H9 (cell line): ENCODE measurements around the gene RBMS3. TPM values are rescaled to one million over a fixed set of nuclear protein-coding genes. Genes with fewer than 3 reads are reported as not detected.

Experiments
- DNase-seq: peaks from one replicate; pipeline ENCODE4 v3.0.0-alpha.2; 2017
- H2AFZ ChIP-seq: one replicate; pipeline ENCODE4 v1.6.1; 2013; ENCODE audit warnings: mild to moderate bottlenecking, low read length, control low read depth, moderate library complexity
- H2AK5ac ChIP-seq: 2 replicates; pipeline ENCODE4 v1.6.1; 2013; ENCODE audit warnings: low read length, control low read depth, mixed read lengths; ENCODE audit not compliant: insufficient read length
- H2BK120ac ChIP-seq: one replicate; pipeline ENCODE4 v1.6.1; 2013; ENCODE audit warnings: low read depth, mild to moderate bottlenecking, low read length, control low read depth, inconsistent platforms; ENCODE audit not compliant: poor library complexity, severe bottlenecking
- H2BK12ac ChIP-seq: 2 replicates; pipeline ENCODE4 v1.6.1; 2013; ENCODE audit warnings: low read length, control low read depth, mixed read lengths, low read depth; ENCODE audit not compliant: insufficient read length
- H2BK15ac ChIP-seq: 2 replicates; pipeline ENCODE4 v1.6.1; 2013; ENCODE audit warnings: low read depth, low read length, control low read depth
- H2BK20ac ChIP-seq: one replicate; pipeline ENCODE4 v1.6.1; 2013; ENCODE audit warnings: low read depth, mild to moderate bottlenecking, low read length, control low read depth, inconsistent platforms; ENCODE audit not compliant: poor library complexity, severe bottlenecking
- H2BK5ac ChIP-seq: 2 replicates; pipeline ENCODE4 v1.6.1; 2013; ENCODE audit warnings: low read length, control low read depth, mixed read lengths; ENCODE audit not compliant: insufficient read length
- H3K14ac ChIP-seq: 2 replicates; pipeline ENCODE4 v1.6.1; 2013; ENCODE audit warnings: low read length, control low read depth; ENCODE audit not compliant: insufficient read depth
- H3K18ac ChIP-seq: 2 replicates; pipeline ENCODE4 v1.6.1; 2013; ENCODE audit warnings: low read depth, mild to moderate bottlenecking, mixed read lengths, low read length, control low read depth; ENCODE audit not compliant: insufficient read length
- H3K23ac ChIP-seq: 2 replicates; pipeline ENCODE4 v1.6.1; 2013; ENCODE audit warnings: low read length, control low read depth, mixed read lengths, low read depth; ENCODE audit not compliant: insufficient read length
- H3K23me2 ChIP-seq: 2 replicates; pipeline ENCODE4 v1.6.1; 2013; ENCODE audit warnings: low read depth, mild to moderate bottlenecking, mixed read lengths, low read length, control low read depth; ENCODE audit not compliant: insufficient read length, poor library complexity, severe bottlenecking
- H3K27ac ChIP-seq: 2 replicates; pipeline ENCODE4 v1.5.1; 2013; ENCODE audit warnings: low read length, control low read depth, mixed read lengths, low read depth; ENCODE audit not compliant: insufficient read length
- H3K27me3 ChIP-seq: 2 replicates; pipeline ENCODE4 v1.6.1; 2013; ENCODE audit warnings: low read length, control low read depth, inconsistent platforms; ENCODE audit not compliant: insufficient read depth
- H3K4ac ChIP-seq: 2 replicates; pipeline ENCODE4 v1.6.1; 2013; ENCODE audit warnings: low read depth, mild to moderate bottlenecking, control low read depth, inconsistent platforms, low read length, moderate library complexity
- H3K4me1 ChIP-seq: 2 replicates; pipeline ENCODE4 v1.6.1; 2013; ENCODE audit warnings: low read length, control low read depth, inconsistent platforms; ENCODE audit not compliant: insufficient read depth
- H3K4me2 ChIP-seq: 2 replicates; pipeline ENCODE4 v1.6.1; 2013; ENCODE audit warnings: low read length, control low read depth, mixed read lengths; ENCODE audit not compliant: insufficient read length, insufficient read depth
- H3K56ac ChIP-seq: 2 replicates; pipeline ENCODE4 v1.6.1; 2013; ENCODE audit warnings: low read depth, mild to moderate bottlenecking, mixed read lengths, low read length, control low read depth; ENCODE audit not compliant: insufficient read length
- H3K79me1 ChIP-seq: 2 replicates; pipeline ENCODE4 v1.6.1; 2013; ENCODE audit warnings: low read depth, mild to moderate bottlenecking, moderate library complexity, low read length, control low read depth, inconsistent platforms; ENCODE audit not compliant: insufficient read depth, poor library complexity, severe bottlenecking
- H3K79me2 ChIP-seq: 2 replicates; pipeline ENCODE4 v1.6.1; 2013; ENCODE audit warnings: low read length, control low read depth, inconsistent platforms; ENCODE audit not compliant: insufficient read depth
- H3K9ac ChIP-seq: 2 replicates; pipeline ENCODE4 v1.6.1; 2013; ENCODE audit warnings: low read length, control low read depth, mixed read lengths; ENCODE audit not compliant: insufficient read length; ENCODE audit errors: extremely low read depth
- H3K9me3 ChIP-seq: one replicate; pipeline ENCODE4 v1.6.1; 2013; ENCODE audit warnings: low read depth, low read length, inconsistent platforms; ENCODE audit not compliant: control insufficient read depth
- H3T11ph ChIP-seq: one replicate; pipeline ENCODE4 v1.6.1; 2013; ENCODE audit warnings: mild to moderate bottlenecking, low read length, control low read depth, inconsistent platforms
- H4K20me1 ChIP-seq: one replicate; pipeline ENCODE4 v1.6.1; 2013; ENCODE audit not compliant: control insufficient read depth, insufficient read length, insufficient read depth
- H4K5ac ChIP-seq: 2 replicates; pipeline ENCODE4 v1.6.1; 2013; ENCODE audit warnings: low read depth, mild to moderate bottlenecking, mixed read lengths, low read length, control low read depth; ENCODE audit not compliant: insufficient read length
- H4K8ac ChIP-seq: replicated peaks from 2 replicates; pipeline ENCODE4 v1.6.1; 2013; ENCODE audit warnings: low read length, control low read depth, mixed read lengths, low read depth; ENCODE audit not compliant: insufficient read length
- H4K91ac ChIP-seq: 2 replicates; pipeline ENCODE4 v1.6.1; 2013; ENCODE audit warnings: low read depth, mild to moderate bottlenecking, moderate library complexity, mixed read lengths, low read length, control low read depth; ENCODE audit not compliant: insufficient read length
- H3K27ac Mint-ChIP-seq, 3 experiments: 2 replicates in 2 of 3; 3 replicates in 1 of 3; pipeline ENCODE4 v1.8.0; 2020 to 2021; ENCODE audit warnings: mixed read lengths in 3 of 3, mild to moderate bottlenecking in 1 of 3, moderate library complexity in 1 of 3
- H3K27me3 Mint-ChIP-seq: 2 replicates; pipeline ENCODE4 v1.8.0; 2021; ENCODE audit warnings: low read depth, mild to moderate bottlenecking, moderate library complexity, mixed read lengths
- H3K36me3 Mint-ChIP-seq, 3 experiments: 2 replicates in 2 of 3; 3 replicates in 1 of 3; pipeline ENCODE4 v1.8.0; 2020 to 2021; ENCODE audit warnings: low read depth in 3 of 3, mixed read lengths in 3 of 3; ENCODE audit not compliant: insufficient read depth in 1 of 3
- H3K4me1 Mint-ChIP-seq, 2 experiments: 2 replicates each; pipeline ENCODE4 v1.8.0; 2020; ENCODE audit warnings: mixed read lengths in 2 of 2
- H3K4me3 Mint-ChIP-seq, 2 experiments: 2 replicates in 1 of 2; 3 replicates in 1 of 2; pipeline ENCODE4 v1.8.0; 2020 to 2021; ENCODE audit warnings: mild to moderate bottlenecking in 2 of 2, mixed read lengths in 2 of 2, moderate library complexity in 1 of 2
- H3K9me3 Mint-ChIP-seq, 2 experiments: 2 replicates in 1 of 2; 3 replicates in 1 of 2; pipeline ENCODE4 v1.8.0; 2020; ENCODE audit warnings: mild to moderate bottlenecking in 2 of 2, mixed read lengths in 2 of 2, moderate library complexity in 1 of 2
- CTCF ChIP-seq: fragments of 200-600 bp; sonication (generic); conservative IDR thresholded peaks from 3 replicates; pipeline ENCODE4 v1.8.0; 2021; ENCODE audit warnings: antibody characterized with exemption, mild to moderate bottlenecking
- WGBS: extraction: QIAGEN DNeasy Blood & Tissue Kit; methylation state at CpG from one replicate; pipeline ENCODE4 v1.1.7; 2013; ENCODE audit warnings: missing lambda C conversion rate, low lambda C conversion rate, mixed read lengths; ENCODE audit not compliant: insufficient read length; ENCODE audit errors: extremely low coverage; 5-methylcytosine and 5-hydroxymethylcytosine counted together
- total RNA-seq: library from RNA; stranded (reverse); gene quantifications from 2 replicates; pipeline ENCODE4 v1.2.1, GENCODE V29; 2021

The RBMS3 gene
- total RNA-seq, 1 experiment from 2014 or later = 8.1 TPM

GRCh38 chr3:29503958-29504357, 223.1 kb downstream of the RBMS3 start:
- Histone ChIP-seq H3K18ac (no peak overlapping the region), H4K5ac (no peak overlapping the region), H2AK5ac (no peak overlapping the region), H3K79me1 (no peaks in the 10 kb centered on the region), H2BK5ac (no peak overlapping the region), H3K27ac (no peak overlapping the region), H3K23me2 (no peaks in the 10 kb centered on the region), H3K4ac (no peak overlapping the region), H2BK120ac (no peak overlapping the region), H3K4me2 (no peak overlapping the region), H2AFZ (no peak overlapping the region), H3T11ph (no peak overlapping the region), H3K56ac (no peak overlapping the region), H2BK15ac (no peak overlapping the region), H3K14ac (no peak overlapping the region), H3K79me2 (no peaks in the 10 kb centered on the region), H3K23ac (no peak overlapping the region), H2BK12ac (no peak overlapping the region), H4K91ac (no peak overlapping the region), H3K4me1 (no peaks in the 10 kb centered on the region), H4K8ac (no peak overlapping the region), H3K9me3 (no peaks in the 10 kb centered on the region), H3K9ac (no peak overlapping the region), H4K20me1 (no peaks in the 10 kb centered on the region), H2BK20ac (no peak overlapping the region), H3K27me3 (no peaks in the 10 kb centered on the region)
- Mint-ChIP-seq H3K9me3 (peaks cover 0 to 7% of the 10 kb centered on the region in 2 experiments; a peak in 3 of 5 replicates), H3K36me3 (peaks cover 0 to 6% (median 1%) of the 10 kb centered on the region in 3 experiments; a peak in 3 of 7 replicates), H3K27ac (0 out of 7 replicates have a peak overlapping the region, but pooled peaks of 1 of the 3 experiments have one; percentile 25), H3K4me3 (no peak overlapping the region), H3K27me3 (no peaks in the 10 kb centered on the region), H3K4me1 (peaks cover 0 to 7% of the 10 kb centered on the region in 2 experiments; a peak in 2 of 4 replicates)
- TF ChIP-seq CTCF = no peak
- no peak for DNase-seq
- no CpG with 5 or more reads among the region's 3 CpGs for WGBS
